Left lung (tissue), 10 donors: ENCODE data around the gene ZNF701. TPM values are rescaled to one million over a fixed set of nuclear protein-coding genes. Genes with fewer than 3 reads are reported as not detected.
"Not testable (repeated sequence)": the region's sequence is repeated elsewhere in the genome, so short reads cannot be mapped to it uniquely, and the experiment has no call there.

ENCODE experiments used
- ATAC-seq: fragments of 200-7000 bp; cut with Tn5 transposase; one replicate; pipeline ENCODE4 v1.9.1; 2020; ENCODE audit warnings: moderate library complexity
- DNase-seq, 4 donors: peaks; one replicate each; pipeline ENCODE4 v3.0.0-alpha.2; 2013 to 2020
- H3K27ac ChIP-seq, 2 donors: fragments of 200-600 bp; sonication (generic) in 1 of 2; one replicate each; pipeline versions ENCODE4 v1.5.0 to v1.8.0; 2020 to 2021
- H3K27me3 ChIP-seq, 2 donors: fragments of 200-600 bp; sonication (generic) in 1 of 2; one replicate each; pipeline versions ENCODE4 v1.5.0 to v1.8.0; 2020 to 2021
- H3K36me3 ChIP-seq, 2 donors: fragments of 200-600 bp; sonication (generic) in 1 of 2; one replicate each; pipeline versions ENCODE4 v1.5.0 to v1.8.0; 2020 to 2021
- H3K4me1 ChIP-seq, 2 donors: fragments of 200-600 bp; one replicate each; pipeline ENCODE4 v1.8.0; 2021
- H3K4me3 ChIP-seq, 2 donors: fragments of 200-600 bp; sonication (generic) in 1 of 2; one replicate each; pipeline versions ENCODE4 v1.5.0 to v1.8.0; 2020 to 2021; ENCODE audit warnings: mild to moderate bottlenecking in 1 of 2
- H3K9me3 ChIP-seq, 2 donors: fragments of 200-600 bp; sonication (generic) in 1 of 2; one replicate each; pipeline versions ENCODE4 v1.5.0 to v1.8.0; 2020 to 2021
- CTCF ChIP-seq, 2 donors: fragments of 200-600 bp; sonication (generic) in 1 of 2; IDR thresholded peaks; one replicate each; pipeline versions ENCODE4 v1.5.0 to v1.8.0; 2021; ENCODE audit warnings: antibody characterized with exemption in 2 of 2
- intact Hi-C, 2 donors: fragments of 100-400 bp; cut with DNase I; formaldehyde crosslinking; loops; one replicate each; pipeline versions ENCODE4 v1.11.2 to v1.14.2; 2022
- polyA plus RNA-seq, 6 donors: library from polyadenylated mRNA; unstranded; fragments of 120-200 nt; gene quantifications; one replicate each; pipeline ENCODE4 v1.2.1, GENCODE V29; 2013; ENCODE audit not compliant: insufficient read length in 6 of 6
- total RNA-seq, 2 donors: library from RNA; stranded (reverse); fragmentation: NEBNext Ultra II Directional; extraction: Animal tissue kit (Norgen Biotek cat#: 25700); gene quantifications; one replicate each; pipeline ENCODE4 v1.2.1, GENCODE V29; 2021
- donor health status: DM: no; HTN: yes; CAD: no.
- donor health status: DM: no; HTN: no; CAD: no.

Gene ZNF701
- total and polyA plus RNA-seq, 8 donors: 18.1 to 22.3 (median 20.5) TPM

GRCh38 chr19:52554216-52554971, 15.7 kb upstream of the ZNF701 start:
- intact Hi-C loops: no loop called here
- Histone ChIP-seq H3K27ac (no peak overlapping the region), H3K4me3 (no peak overlapping the region), H3K36me3 (peaks cover 2 to 98% of the 10 kb centered on the region in 2 donors), H3K27me3 (no peaks in the 10 kb centered on the region), H3K9me3 (peaks cover 6 to 97% of the 10 kb centered on the region in 2 donors), H3K4me1 (no peaks in the 10 kb centered on the region)
- no peak for ATAC-seq
- no peak for DNase-seq
- TF ChIP-seq CTCF (IDR thresholded peaks at IDR 0.05): no peak

GRCh38 chr19:52557231-52557995, 12.7 kb upstream of the ZNF701 start:
- DNase-seq (no peak), ATAC-seq (no peak)
- TF ChIP-seq CTCF (IDR thresholded peaks at IDR 0.05): no peak
- Histone ChIP-seq H3K4me1 (no peaks in the 10 kb centered on the region), H3K36me3 (peaks cover 0 to 94% of the 10 kb centered on the region in 2 donors), H3K9me3 (peaks cover 6 to 98% of the 10 kb centered on the region in 2 donors), H3K4me3 (no peak overlapping the region), H3K27me3 (no peaks in the 10 kb centered on the region), H3K27ac (no peak overlapping the region)
- intact Hi-C loops: no loop called here

GRCh38 chr19:52558732-52559445, 11.2 kb upstream of the ZNF701 start:
- H3K27me3 ChIP-seq, H3K27ac ChIP-seq, H3K4me1 ChIP-seq, intact Hi-C loops, DNase-seq, H3K4me3 ChIP-seq, ATAC-seq: not testable (repeated sequence)
- peaks cover 0 to 94% of the 10 kb centered on the region in 2 donors for H3K36me3 ChIP-seq
- H3K9me3 ChIP-seq: peaks cover 6 to 98% of the 10 kb centered on the region in 2 donors

- intact Hi-C loops, H3K27me3 ChIP-seq, H3K4me3 ChIP-seq, ATAC-seq, H3K27ac ChIP-seq, DNase-seq, H3K4me1 ChIP-seq: not testable (repeated sequence)
- Histone ChIP-seq H3K9me3 (peaks cover 2 to 98% of the 10 kb centered on the region in 2 donors), H3K36me3 (peaks cover 0 to 79% of the 10 kb centered on the region in 2 donors)
Measured at GRCh38 chr19:52561611-52562010, 8.5 kb upstream of the ZNF701 start.

GRCh38 chr19:52566121-52566520, 4.0 kb upstream of the ZNF701 start:
- ATAC-seq (no peak), DNase-seq (no peak)
- no peak overlapping the region for H3K4me3 ChIP-seq
- H3K27ac ChIP-seq: no peak overlapping the region
- H3K9me3 ChIP-seq: peaks cover 0 to 77% of the 10 kb centered on the region in 2 donors
- intact Hi-C loops: no loop called here
- peaks cover 0 to 40% of the 10 kb centered on the region in 2 donors for H3K36me3 ChIP-seq
- no peak for TF ChIP-seq CTCF (IDR thresholded peaks at IDR 0.05)
- peaks cover 0 to 15% of the 10 kb centered on the region in 2 donors for H3K4me1 ChIP-seq
- no peaks in the 10 kb centered on the region for H3K27me3 ChIP-seq

- ATAC-seq: no peak
- intact Hi-C loops: no loop called here
- no peak overlapping the region for H3K27ac ChIP-seq
Measured at GRCh38 chr19:52566588-52566987, 3.5 kb upstream of the ZNF701 start.

More at GRCh38 chr19:52566588-52566987, 3.5 kb upstream of the ZNF701 start:
- Histone ChIP-seq H3K9me3 (peaks cover 0 to 75% of the 10 kb centered on the region in 2 donors), H3K27me3 (no peaks in the 10 kb centered on the region), H3K4me1 (peaks cover 0 to 20% of the 10 kb centered on the region in 2 donors), H3K36me3 (peaks cover 0 to 35% of the 10 kb centered on the region in 2 donors), H3K4me3 (no peak overlapping the region)
- DNase-seq: no peak
- TF ChIP-seq CTCF (IDR thresholded peaks at IDR 0.05): no peak
